ENCODE measurements around the gene SGMS1.

GRCh38 chr10:50453940-50454339 lies 169.8 kb downstream of the SGMS1 start:
- TF ChIP-seq, protein P1, sequence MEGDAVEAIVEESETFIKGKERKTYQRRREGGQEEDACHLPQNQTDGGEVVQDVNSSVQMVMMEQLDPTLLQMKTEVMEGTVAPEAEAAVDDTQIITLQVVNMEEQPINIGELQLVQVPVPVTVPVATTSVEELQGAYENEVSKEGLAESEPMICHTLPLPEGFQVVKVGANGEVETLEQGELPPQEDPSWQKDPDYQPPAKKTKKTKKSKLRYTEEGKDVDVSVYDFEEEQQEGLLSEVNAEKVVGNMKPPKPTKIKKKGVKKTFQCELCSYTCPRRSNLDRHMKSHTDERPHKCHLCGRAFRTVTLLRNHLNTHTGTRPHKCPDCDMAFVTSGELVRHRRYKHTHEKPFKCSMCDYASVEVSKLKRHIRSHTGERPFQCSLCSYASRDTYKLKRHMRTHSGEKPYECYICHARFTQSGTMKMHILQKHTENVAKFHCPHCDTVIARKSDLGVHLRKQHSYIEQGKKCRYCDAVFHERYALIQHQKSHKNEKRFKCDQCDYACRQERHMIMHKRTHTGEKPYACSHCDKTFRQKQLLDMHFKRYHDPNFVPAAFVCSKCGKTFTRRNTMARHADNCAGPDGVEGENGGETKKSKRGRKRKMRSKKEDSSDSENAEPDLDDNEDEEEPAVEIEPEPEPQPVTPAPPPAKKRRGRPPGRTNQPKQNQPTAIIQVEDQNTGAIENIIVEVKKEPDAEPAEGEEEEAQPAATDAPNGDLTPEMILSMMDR (IDR thresholded peaks at IDR 0.05), result no peak
- no peak for TF ChIP-seq POLR2A (IDR thresholded peaks at IDR 0.05)

All from vagina (tissue), 2 donors.